Vagina (tissue), 2 donors: Measurements from ENCODE around the gene HAAO.

ENCODE experiments used
- CTCF ChIP-seq, 3 experiments: fragments of 450-650 bp in 2 of 3; fragments of 200-600 bp in 1 of 3; sonication (generic) in 1 of 3; IDR thresholded peaks; one replicate each; pipeline ENCODE4 v1.5.1; 2017 to 2019; ENCODE audit warnings: antibody characterized with exemption in 3 of 3, mild to moderate bottlenecking in 2 of 3, moderate library complexity in 2 of 3
- POLR2A ChIP-seq, 2 donors: fragments of 450-650 bp; IDR thresholded peaks; one replicate each; pipeline ENCODE4 v1.6.1; 2017; ENCODE audit warnings: antibody characterized with exemption in 2 of 2, mild to moderate bottlenecking in 2 of 2, moderate library complexity in 2 of 2
- POLR2AphosphoS5 ChIP-seq, 2 donors: sonication (generic); formaldehyde crosslinking; IDR thresholded peaks; one replicate each; pipeline ENCODE4 v1.9.0; 2017; ENCODE audit warnings: antibody characterized with exemption in 2 of 2, mild to moderate bottlenecking in 2 of 2, low read depth in 1 of 2; ENCODE audit not compliant: insufficient read depth in 1 of 2

DNA sequence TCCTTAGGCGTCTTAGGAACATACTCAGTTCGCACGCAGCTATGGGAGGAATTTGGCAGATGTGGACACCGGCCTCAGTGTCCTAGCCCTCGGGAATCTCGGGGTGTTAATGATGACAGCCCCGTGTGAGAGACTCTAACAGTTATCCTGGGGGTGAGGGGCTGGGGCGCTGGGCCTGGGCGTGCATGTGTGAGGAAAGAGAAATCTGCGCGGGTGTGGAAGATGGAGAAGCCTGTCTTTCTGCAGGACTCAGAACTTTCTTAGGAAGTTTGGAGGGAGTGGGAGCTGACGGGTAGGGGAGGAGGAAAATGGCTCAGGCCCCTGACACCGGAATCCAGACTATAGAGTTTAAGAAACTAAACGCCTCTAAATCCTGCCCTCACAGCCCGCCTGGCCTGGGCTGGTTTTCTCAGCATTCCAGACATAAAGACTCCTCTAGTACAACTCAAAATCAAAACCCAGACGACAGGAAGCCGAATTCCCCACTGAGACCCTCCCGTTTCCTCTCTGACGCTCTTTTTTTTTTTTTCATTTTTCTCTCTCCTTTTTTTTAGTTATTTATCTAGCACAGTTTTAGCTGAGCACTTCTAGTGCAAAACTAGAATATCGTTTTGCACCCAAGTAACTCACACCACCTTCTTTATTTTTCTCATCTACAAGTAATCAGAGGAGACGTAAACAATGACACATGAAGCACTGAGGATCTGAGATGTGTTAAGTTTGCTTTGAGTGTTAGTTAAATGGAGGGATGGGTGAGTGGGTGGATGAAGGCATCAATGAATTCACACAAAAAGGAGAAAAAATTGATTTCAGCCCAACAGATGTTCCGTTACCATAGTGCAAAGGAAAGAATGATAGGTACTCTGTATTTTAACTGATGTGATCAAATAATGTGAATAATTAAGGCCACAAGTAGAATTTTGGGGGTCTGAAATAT lies 1.2 kb upstream of the HAAO start:
- TF ChIP-seq POLR2A (IDR thresholded peaks at IDR 0.05) = no peak
- no peak for TF ChIP-seq CTCF (IDR thresholded peaks at IDR 0.05)
- TF ChIP-seq POLR2AphosphoS5 (IDR thresholded peaks at IDR 0.05; ENCODE audit: insufficient read depth in 1 of 2, low read depth in 1 of 2) = no peak
